A549 (cell line): ENCODE results near the gene PCBP3. TPM values are rescaled to one million over a fixed set of nuclear protein-coding genes. Genes with fewer than 3 reads are reported as not detected.
"Not testable (repeated sequence)": the region's sequence is repeated elsewhere in the genome, so short reads cannot be mapped to it uniquely, and the experiment has no call there.

Source experiments
- ATAC-seq, 2 experiments: fragments of 200-7000 bp in 1 of 2; fragments of >200 bp in 1 of 2; cut with Nextera tagmentation in 1 of 2; cut with Tn5 transposase in 1 of 2; 3 replicates each; pipeline versions ENCODE4 v1.8.0 to v1.9.1; 2018 to 2020; ENCODE audit warnings: mild to moderate bottlenecking in 1 of 2, moderate library complexity in 1 of 2
- CTCF ChIA-PET: fragments of 300-600 bp; sonication (Branson Sonifier 250); formaldehyde crosslinking; extraction: SDS; loops from one replicate; lab custom pipeline; 2021; ENCODE audit warnings: antibody characterized with exemption, inconsistent platforms; lab: Yijun Ruan, JAX
- POLR2A ChIA-PET: fragments of 350-600 bp; formaldehyde crosslinking; extraction: SDS; loops from one replicate; lab custom pipeline; 2021; ENCODE audit warnings: antibody characterized with exemption, inconsistent platforms; lab: Yijun Ruan, JAX
- DNase-seq, 2 experiments: peaks; one replicate each; pipeline versions ENCODE4 v3.0.0 to v3.0.0-alpha.2; 2011 to 2016; ENCODE audit warnings: low read depth in 1 of 2, low spot score in 1 of 2
- FAIRE-seq: peaks from 2 replicates; lab custom pipeline; 2011; peaks lifted over from hg19 to GRCh38; lab: Jason Lieb, UNC
- H3K27ac ChIP-seq, 2 experiments: fragments of >200 bp; sonication (Bioruptor Twin); formaldehyde crosslinking; 3 replicates each; pipeline ENCODE4 v1.5.1; 2016 to 2017
- H3K4me1 ChIP-seq: fragments of >200 bp; sonication (Bioruptor Twin); formaldehyde crosslinking; 3 replicates; pipeline ENCODE4 v1.6.1; 2016
- H3K4me2 ChIP-seq: fragments of >200 bp; sonication (Bioruptor Twin); formaldehyde crosslinking; 3 replicates; pipeline ENCODE4 v1.6.1; 2016
- H3K4me3 ChIP-seq: fragments of >200 bp; sonication (Bioruptor Twin); formaldehyde crosslinking; 3 replicates; pipeline ENCODE4 v1.5.1; 2016
- H3K9me3 ChIP-seq: fragments of >200 bp; sonication (Bioruptor Twin); formaldehyde crosslinking; 3 replicates; pipeline ENCODE4 v1.6.1; 2016
- ATOH8 ChIP-seq: fragments of 250-450 bp; sonication (Bioruptor Pico); IDR thresholded peaks from 2 replicates; pipeline ENCODE4 v1.5.0; 2020; ENCODE audit warnings: low read depth, mild to moderate bottlenecking, moderate library complexity
- CBX8 ChIP-seq: fragments of 200-600 bp; sonication (generic); IDR thresholded peaks from 2 replicates; pipeline ENCODE4 v1.6.1; 2016
- CEBPB ChIP-seq, 2 experiments: fragments of >200 bp in 1 of 2; sonication (Bioruptor Twin) in 1 of 2; formaldehyde crosslinking in 1 of 2; IDR thresholded peaks; 2 replicates each; pipeline ENCODE4 v1.6.1; 2012 to 2016
- ELK1 ChIP-seq: fragments of 150-350 bp; IDR thresholded peaks from 2 replicates; pipeline ENCODE4 v1.6.1; 2014; ENCODE audit warnings: low read depth, mild to moderate bottlenecking, low read length
- HDAC2 ChIP-seq: fragments of 200-600 bp; sonication (generic); IDR thresholded peaks from 2 replicates; pipeline ENCODE4 v1.6.1; 2016
- HOXB13 ChIP-seq: fragments of 250-450 bp; sonication (Bioruptor Pico); IDR thresholded peaks from 2 replicates; pipeline ENCODE4 v1.5.0; 2020; ENCODE audit warnings: low read depth, mild to moderate bottlenecking, moderate library complexity
- MAFK ChIP-seq: fragments of 450-650 bp; IDR thresholded peaks from 2 replicates; pipeline ENCODE4 v1.6.1; 2014; ENCODE audit not compliant: partially characterized antibody
- POLR2A ChIP-seq: IDR thresholded peaks from 2 replicates; pipeline ENCODE4 v1.6.1; 2012; ENCODE audit warnings: mild to moderate bottlenecking, low read length
- RARB ChIP-seq: fragments of 250-450 bp; sonication (Bioruptor Pico); IDR thresholded peaks from 2 replicates; pipeline ENCODE4 v1.8.0; 2021; ENCODE audit warnings: mild to moderate bottlenecking, moderate library complexity
- REST ChIP-seq: fragments of 200-600 bp; sonication (generic); IDR thresholded peaks from 2 replicates; pipeline ENCODE4 v1.6.1; 2016; ENCODE audit warnings: antibody characterized with exemption, mild to moderate bottlenecking, moderate library complexity
- RFX5 ChIP-seq: fragments of 450-650 bp; IDR thresholded peaks from 2 replicates; pipeline ENCODE4 v1.7.1; 2014; ENCODE audit warnings: antibody characterized with exemption, mild to moderate bottlenecking, moderate library complexity
- RNF2 ChIP-seq: fragments of 200-600 bp; sonication (generic); IDR thresholded peaks from 2 replicates; pipeline ENCODE4 v1.6.1; 2016; ENCODE audit warnings: low read depth, mild to moderate bottlenecking, antibody characterized with exemption, moderate library complexity, borderline replicate concordance
- ZFP36 ChIP-seq: fragments of 450-650 bp; IDR thresholded peaks from 2 replicates; pipeline ENCODE4 v1.6.1; 2014; ENCODE audit warnings: borderline replicate concordance; ENCODE audit not compliant: partially characterized antibody
- WGBS: methylation state at CpG from one replicate; pipeline ENCODE4 v1.1.6; 2017; ENCODE audit errors: missing lambda C conversion rate; 5-methylcytosine and 5-hydroxymethylcytosine counted together
- polyA plus RNA-seq, 4 experiments: library from polyadenylated mRNA; depleted of rRNA in 3 of 4; stranded (reverse); fragments of >200 nt; fragmentation: RNase III in 1 of 4; extraction: RNeasy Plus Mini Kit Qiagen cat#74134 plus additional on column Dnase treatment in 1 of 4; gene quantifications; 2 replicates in 3 of 4; 3 replicates in 1 of 4; pipeline ENCODE4 v1.2.3, GENCODE V29; 2011 to 2017
- TF ChIP-seq, protein P1 (sequence below): fragments of >200 bp; sonication (Bioruptor Twin); formaldehyde crosslinking; IDR thresholded peaks from 3 replicates; pipeline ENCODE4 v1.6.1; 2016
- TF ChIP-seq, protein P2 (sequence below): IDR thresholded peaks from 2 replicates; pipeline ENCODE4 v1.6.1; 2012

Gene PCBP3
- polyA plus RNA-seq, 2 of the 4 experiments (the other 2 are of a cell fraction): 0.30 to 0.34 TPM

DNA sequence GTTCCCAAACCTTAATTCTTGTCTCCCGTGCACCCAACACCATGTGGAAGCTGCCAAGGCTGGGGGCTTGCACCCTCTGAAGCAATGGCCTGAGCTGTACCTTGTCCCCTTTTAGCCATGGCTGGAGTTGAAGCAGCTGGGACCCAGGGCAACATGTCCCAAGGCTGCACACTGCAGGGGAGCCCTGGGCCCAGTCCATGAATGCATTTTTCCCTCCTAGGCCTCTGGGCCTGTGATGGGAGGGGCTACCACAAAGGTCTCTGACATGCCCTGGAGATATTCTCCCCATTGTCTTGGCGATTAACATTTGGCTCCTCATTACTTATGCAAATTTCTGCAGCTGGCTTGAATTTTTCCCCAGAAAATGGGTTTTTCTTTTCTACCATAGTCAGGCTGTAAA, 317.9 kb downstream of the PCBP3 start:
- H3K4me2 ChIP-seq, H3K27ac ChIP-seq, H3K4me3 ChIP-seq, H3K4me1 ChIP-seq, CTCF ChIA-PET, POLR2A ChIA-PET, H3K9me3 ChIP-seq, FAIRE-seq, DNase-seq, ATAC-seq: not testable (repeated sequence)
- 0% methylated on average over 1 of the region's 2 CpGs for WGBS

DNA sequence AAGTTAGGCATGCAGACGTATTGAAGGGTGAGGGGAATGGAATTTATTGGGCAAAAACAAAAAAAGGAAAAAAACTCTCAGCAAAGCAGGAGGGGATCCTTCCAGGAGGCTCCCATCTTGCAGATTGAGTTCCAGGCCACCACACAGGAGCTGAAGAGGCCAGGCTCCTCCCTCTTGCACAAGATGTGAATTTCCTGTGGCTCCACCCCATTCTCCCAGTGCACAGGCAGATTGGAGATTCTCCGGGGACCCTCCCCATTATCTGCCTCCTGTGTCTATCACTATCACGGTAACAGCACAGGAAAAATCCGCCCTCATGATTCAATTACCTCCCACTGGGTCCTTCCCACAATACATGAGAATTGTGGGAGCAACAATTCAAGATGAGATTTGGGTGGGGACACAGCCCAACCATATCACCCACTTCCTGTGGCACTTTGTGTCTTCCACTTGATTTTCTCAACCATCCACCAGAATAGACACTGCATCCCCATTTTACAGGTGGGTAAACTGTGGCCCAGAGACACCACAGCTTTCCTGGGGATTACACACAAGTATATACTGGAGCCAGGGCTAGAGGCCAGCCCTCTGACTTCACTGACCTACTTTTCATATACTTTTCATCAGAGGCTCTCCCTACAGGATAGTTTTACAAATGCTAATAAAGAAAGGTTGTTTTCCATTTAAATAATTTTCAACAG, 319.2 kb downstream of the PCBP3 start:
- POLR2A ChIA-PET: no interaction called here
- no peak overlapping the region for H3K4me2 ChIP-seq
- FAIRE-seq: no peak
- CTCF ChIA-PET: interaction anchor here (0.6 to 0.8 kb wide), 2 partner anchors 9 to 16 kb away, joined by 3 to 4 read pairs; no protein-coding TSS in a partner anchor
- no peak overlapping the region for H3K27ac ChIP-seq
- DNase-seq: no peak
- no peak overlapping the region for H3K4me3 ChIP-seq
- WGBS: 7% methylated on average over 4 of the region's 4 CpGs
- ATAC-seq: no peak
- TF ChIP-seq RARB (no peak), CBX8 (no peak)
- H3K9me3 ChIP-seq: no peaks in the 10 kb centered on the region; the same call in 2 of the 3 replicates
- no peaks in the 10 kb centered on the region for H3K4me1 ChIP-seq

DNA sequence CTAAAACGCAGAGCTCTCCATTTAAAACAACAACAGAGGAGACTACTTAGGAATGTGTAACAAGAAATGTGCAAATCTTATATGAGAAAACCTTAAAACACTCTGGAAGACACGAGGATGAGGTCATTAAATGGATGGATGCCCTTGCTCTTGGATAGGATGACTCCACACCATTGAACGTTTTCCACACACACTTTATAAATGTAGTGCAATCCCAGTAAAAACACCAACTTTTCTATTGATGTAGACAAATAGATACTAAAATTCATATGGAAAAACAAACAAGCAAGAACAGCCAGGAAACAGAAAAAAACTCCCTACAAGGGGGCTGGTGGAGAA, 319.7 kb downstream of the PCBP3 start:
- no peak for ATAC-seq
- H3K9me3 ChIP-seq: no peaks in the 10 kb centered on the region; the same call in 2 of the 3 replicates
- no peak for DNase-seq
- TF ChIP-seq HDAC2 (no peak), CBX8 (no peak), RARB (no peak), MAFK (no peak), RFX5 (no peak), CEBPB (IDR thresholded peaks at IDR 0.05) (no peak), HOXB13 (CRISPR knock-in tag) (no peak), RNF2 (no peak), ZFP36 (no peak), ATOH8 (CRISPR knock-in tag) (no peak), POLR2A (no peak), ELK1 (no peak)
- TF ChIP-seq, protein P1, sequence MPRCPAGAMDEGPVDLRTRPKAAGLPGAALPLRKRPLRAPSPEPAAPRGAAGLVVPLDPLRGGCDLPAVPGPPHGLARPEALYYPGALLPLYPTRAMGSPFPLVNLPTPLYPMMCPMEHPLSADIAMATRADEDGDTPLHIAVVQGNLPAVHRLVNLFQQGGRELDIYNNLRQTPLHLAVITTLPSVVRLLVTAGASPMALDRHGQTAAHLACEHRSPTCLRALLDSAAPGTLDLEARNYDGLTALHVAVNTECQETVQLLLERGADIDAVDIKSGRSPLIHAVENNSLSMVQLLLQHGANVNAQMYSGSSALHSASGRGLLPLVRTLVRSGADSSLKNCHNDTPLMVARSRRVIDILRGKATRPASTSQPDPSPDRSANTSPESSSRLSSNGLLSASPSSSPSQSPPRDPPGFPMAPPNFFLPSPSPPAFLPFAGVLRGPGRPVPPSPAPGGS: no peak
- TF ChIP-seq, protein P2, sequence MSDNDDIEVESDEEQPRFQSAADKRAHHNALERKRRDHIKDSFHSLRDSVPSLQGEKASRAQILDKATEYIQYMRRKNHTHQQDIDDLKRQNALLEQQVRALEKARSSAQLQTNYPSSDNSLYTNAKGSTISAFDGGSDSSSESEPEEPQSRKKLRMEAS: no peak
- TF ChIP-seq, all 56 proteins: peak for 0
- no peak for FAIRE-seq
- POLR2A ChIA-PET: no interaction called here
- no peak overlapping the region for H3K27ac ChIP-seq
- WGBS: 7% methylated on average over 3 of the region's 3 CpGs
- CTCF ChIA-PET: interaction anchor here (0.8 kb wide), 1 partner anchor 9 kb away, joined by 4 read pairs; no protein-coding TSS in a partner anchor
- H3K4me1 ChIP-seq: no peaks in the 10 kb centered on the region
- H3K4me3 ChIP-seq: no peak overlapping the region
- H3K4me2 ChIP-seq: no peak overlapping the region

DNA sequence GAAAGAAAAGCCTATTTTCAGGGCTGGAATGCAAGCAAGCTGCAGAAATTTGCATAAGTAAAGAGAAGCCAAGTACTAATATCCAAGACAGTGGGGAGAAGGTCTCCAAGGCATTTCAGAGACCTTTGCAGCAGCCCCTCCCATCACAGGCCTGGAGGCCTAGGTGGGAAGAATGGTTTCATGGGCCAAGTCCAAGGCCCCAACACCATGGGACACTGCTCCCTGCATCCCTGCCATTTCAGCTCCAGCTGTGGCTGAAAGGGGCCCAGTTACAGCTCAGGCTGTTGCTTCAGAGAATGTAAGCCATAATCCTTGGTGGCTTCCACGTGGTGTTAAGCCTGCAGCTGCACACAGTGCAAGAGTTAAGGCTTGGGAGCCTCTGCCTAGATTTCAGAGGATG, 321.1 kb downstream of the PCBP3 start:
- POLR2A ChIA-PET: no interaction called here
- TF ChIP-seq REST: no peak
- TF ChIP-seq ZFP36: peak; percentile 21
- no peak for ATAC-seq
- no peak overlapping the region for H3K27ac ChIP-seq
- H3K9me3 ChIP-seq: no peaks in the 10 kb centered on the region; the same call in 2 of the 3 replicates
- no peak for FAIRE-seq
- no peak overlapping the region for H3K4me3 ChIP-seq
- no peaks in the 10 kb centered on the region for H3K4me1 ChIP-seq
- CTCF ChIA-PET: no interaction called here
- no peak overlapping the region for H3K4me2 ChIP-seq
- DNase-seq: no peak
- WGBS: 0% methylated on average over 1 of the region's 1 CpG
